HG03066 (cell line): ENCODE data around the gene DOCK4.

ENCODE experiments used
- ATAC-seq: cut with Tn5 transposase; IDR thresholded peaks from one replicate; pipeline ENCODE4 v1.9.1; 2021; ENCODE audit warnings: low read depth; ENCODE audit not compliant: unreplicated experiment

The DOCK4 gene

GRCh38 chr7:112162784-112163506 is 43.3 kb downstream of the DOCK4 start:
- ATAC-seq, result no peak

DNA sequence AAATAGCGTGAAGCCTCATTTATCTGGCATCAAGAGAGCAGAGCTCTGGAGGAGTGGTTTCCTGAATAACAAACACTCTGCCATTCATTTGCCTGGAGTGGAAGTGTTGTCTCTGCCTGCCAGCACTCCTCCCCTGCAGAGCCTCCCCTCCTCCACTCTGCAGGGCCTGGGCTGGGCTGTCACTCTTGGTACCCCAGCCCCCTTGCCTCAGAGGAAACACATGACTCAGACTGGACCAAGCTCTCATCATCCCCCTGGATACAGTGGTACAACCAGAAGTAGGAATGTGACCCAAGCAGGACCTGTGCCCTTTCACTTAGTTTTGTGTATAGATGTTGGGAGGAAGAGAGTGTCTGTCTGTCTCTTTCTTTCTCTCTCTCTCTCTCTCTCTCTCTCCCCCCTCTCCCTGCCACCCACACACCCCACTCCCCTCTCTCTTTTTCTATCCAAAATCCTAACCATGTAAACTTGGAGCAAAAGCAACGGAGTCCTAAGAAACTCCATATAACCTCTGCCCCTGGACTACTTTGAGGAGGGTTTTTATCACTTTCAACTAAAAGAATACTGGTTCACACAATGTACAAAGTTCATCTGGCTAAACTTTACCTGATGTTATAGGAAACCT is 43.9 kb downstream of the DOCK4 start:
- no peak for ATAC-seq

DNA sequence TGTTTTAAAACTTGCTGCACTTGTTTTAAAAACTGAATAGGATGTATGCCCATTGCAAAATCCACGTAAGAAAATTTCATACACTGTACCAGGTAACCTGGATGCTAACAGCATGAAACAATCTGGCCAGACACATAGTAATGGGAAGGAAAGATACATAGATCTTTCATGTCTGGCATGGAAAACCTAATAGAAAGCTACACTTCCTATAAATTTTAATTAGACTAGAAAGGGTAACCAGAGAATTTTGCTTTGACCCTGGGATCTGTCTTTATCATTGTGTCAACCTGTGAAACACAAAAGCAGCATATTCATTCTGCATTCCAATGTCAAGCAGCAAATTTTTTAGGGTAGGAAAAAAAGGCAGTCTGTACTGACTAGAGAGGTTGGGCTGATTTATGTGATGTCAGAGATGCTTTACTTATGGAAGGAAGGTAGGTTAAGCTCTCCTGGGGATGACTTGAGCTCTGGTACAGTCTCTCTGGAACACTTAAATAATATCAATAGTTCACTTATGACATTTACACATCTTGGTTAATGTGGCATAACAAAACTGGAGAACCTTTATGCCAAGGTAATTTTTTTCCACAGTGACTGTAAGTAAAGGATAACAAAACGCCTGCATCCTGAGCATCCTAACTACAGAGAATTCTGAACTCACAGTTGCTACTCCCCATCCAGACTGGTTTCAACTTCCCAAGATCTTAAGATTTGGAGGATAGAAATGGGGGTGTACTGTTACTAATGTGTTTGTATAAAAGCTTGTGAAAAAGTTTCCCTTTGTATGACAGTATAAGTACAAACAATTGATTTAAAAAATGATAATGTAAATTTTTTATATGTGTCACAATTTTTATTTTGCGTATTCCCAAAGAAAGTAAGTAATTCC is 44.7 kb downstream of the DOCK4 start:
- ATAC-seq, result no peak

DNA sequence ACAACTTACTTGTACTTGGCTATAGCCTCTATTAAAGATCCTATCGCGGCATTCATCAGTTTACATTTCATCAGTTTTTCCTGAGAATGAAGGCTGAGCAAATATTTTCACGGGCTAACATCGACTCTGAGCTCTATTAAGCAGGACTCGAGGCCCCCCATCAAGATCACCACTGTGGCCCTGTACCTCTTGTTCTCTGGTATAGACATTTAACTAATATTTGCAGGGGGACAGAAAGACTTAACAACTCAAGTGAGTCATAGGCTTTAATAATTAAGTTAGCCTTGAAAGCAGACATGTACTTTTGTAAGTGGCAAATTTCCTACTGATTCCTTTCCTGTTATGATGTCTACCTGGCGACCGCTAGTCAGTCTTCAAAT is 45.4 kb downstream of the DOCK4 start:
- no peak for ATAC-seq

- ATAC-seq, result no peak
Observed at GRCh38 chr7:112160130-112160770, 45.9 kb downstream of the DOCK4 start.

DNA sequence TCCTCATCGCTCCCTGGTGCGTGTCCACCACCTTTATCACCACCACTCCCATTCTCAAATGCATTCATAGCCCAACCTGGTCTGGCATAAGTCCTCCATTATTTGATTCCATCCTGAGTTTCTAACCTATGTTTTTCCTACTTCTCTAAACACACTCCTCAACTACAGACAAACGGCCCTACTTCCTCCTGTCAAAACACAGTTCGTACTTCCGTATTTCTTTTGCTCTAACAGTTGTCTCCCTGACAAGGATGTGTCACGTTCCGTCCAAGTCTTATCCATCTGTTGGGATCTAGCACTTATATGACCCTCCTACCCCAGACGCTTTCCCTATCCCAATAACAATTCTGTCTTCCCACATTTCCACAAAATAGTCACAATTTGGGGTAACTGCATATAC is 46.8 kb downstream of the DOCK4 start:
- no peak for ATAC-seq

DNA sequence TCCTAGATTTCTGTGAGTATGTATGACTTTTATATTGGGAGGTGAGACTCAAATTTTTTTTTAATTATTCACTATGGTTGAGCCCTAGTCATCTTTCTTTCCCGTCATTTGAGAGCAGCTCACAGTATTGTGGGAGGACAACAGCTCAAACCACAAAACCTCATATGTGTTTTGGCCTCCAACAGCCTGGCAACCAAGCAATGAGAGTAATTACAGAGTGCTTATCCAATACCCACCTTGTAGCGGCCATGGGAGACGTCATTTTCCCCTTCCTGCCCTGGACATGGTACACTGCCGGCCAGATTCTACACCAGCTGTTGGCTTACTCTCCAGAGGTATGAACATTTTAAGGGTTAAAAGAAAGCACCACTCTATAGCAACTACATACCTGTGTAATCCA is 49.1 kb downstream of the DOCK4 start:
- no peak for ATAC-seq

DNA sequence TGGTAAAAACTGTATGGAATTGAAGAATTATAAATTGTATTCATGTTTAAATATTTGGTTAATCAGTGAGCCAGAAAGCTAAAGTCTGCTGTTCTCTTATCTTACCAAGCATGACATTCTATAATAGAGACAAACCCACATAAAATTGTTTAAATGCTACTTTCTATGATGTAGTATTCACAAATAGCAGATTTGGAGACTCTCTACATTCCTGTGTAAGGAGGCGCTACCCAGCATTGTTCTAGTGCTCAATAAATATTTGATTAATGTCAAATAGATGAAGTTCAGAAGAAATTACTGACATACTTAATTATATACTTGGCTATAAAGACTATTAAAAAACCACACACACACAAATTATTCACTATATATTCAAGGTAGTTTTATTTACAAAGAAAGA is 49.8 kb downstream of the DOCK4 start:
- no peak for ATAC-seq

- no peak for ATAC-seq
Observed at GRCh38 chr7:112154690-112155089, 51.5 kb downstream of the DOCK4 start.

- no peak for ATAC-seq
Observed at GRCh38 chr7:112152186-112152585, 54.0 kb downstream of the DOCK4 start.

DNA sequence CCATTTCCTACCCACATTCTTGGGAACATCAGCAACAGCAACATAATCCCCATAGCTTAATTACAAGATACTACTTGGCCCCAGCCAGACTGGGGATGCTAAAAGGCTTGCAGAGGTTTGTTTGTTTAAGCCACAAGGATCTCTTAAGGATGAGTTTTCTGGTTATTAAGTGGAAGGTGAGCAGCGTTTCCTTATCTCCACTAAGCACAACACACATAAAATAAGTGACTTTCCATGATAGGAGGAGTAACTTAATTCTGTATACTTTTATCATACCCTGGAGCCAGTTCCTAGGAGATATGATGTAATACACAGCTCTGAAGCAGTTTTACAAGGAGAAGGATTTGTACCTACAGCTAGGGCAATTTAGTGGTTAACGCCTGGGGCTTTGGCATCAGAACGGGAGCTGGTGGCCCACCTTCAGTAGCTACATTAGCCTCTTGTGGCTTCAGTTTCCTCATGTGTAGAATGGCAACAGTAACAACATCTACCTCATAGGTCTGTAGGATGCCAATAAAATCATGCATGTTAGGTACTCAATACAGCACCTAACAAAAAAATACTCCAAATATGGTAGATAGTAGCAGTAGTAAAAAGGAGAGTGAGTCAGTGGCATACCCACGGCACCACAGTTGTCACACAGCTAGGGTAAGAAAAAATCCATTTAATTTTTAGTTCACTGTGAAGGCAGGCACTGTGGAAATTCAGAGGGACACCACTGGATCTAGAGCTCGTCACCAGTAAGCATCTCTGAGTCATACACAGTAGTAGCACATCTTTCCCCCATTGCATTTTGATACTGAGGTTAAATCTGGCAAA is 55.2 kb downstream of the DOCK4 start:
- no peak for ATAC-seq

DNA sequence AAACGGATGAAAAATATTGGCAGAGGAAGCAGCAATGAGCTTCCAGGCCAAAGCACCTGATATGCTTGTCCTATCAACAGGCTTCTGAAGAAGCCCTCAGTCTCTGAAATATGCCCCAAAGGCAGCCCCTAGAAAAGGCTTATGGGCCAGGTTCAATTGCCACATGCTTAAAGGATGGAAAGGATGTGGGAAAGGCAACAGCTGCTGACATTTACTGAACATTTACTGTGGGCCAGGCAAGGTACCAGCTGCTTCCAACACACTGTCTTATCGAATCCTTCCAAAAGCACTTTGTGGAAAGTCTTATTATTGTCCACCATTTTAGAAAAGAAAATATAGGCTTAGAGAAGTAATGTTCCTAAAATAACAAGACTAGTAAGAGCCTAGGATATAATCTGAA is 56.5 kb downstream of the DOCK4 start:
- no peak for ATAC-seq

- ATAC-seq, result no peak
Observed at GRCh38 chr7:112147793-112148361, 58.3 kb downstream of the DOCK4 start.

- no peak for ATAC-seq
Observed at GRCh38 chr7:112145206-112145605, 61.0 kb downstream of the DOCK4 start.

- ATAC-seq, result no peak
Observed at GRCh38 chr7:112144284-112145059, 61.7 kb downstream of the DOCK4 start.

- ATAC-seq, result no peak
Observed at GRCh38 chr7:112143582-112143981, 62.6 kb downstream of the DOCK4 start.

- no peak for ATAC-seq
Observed at GRCh38 chr7:112143136-112143535, 63.1 kb downstream of the DOCK4 start.

DNA sequence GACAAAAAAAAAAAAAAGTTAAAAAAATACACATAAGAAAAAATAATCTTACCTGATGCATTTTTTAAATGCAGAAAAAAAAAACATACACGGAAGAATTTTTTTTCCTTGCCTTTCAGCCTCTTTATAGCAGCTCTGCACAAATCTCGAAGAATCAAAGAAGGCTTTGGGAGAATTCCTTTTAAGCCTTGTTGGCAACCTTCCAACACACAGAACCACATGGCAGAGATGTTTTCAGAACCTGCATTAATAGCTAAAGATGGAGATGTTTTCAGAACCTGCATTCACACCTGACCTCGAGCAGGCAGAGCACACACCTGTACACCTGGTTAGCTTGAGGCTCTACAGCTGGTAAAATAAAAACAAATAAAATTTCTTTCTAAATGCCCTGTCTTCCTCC is 65.6 kb downstream of the DOCK4 start:
- ATAC-seq, result no peak

DNA sequence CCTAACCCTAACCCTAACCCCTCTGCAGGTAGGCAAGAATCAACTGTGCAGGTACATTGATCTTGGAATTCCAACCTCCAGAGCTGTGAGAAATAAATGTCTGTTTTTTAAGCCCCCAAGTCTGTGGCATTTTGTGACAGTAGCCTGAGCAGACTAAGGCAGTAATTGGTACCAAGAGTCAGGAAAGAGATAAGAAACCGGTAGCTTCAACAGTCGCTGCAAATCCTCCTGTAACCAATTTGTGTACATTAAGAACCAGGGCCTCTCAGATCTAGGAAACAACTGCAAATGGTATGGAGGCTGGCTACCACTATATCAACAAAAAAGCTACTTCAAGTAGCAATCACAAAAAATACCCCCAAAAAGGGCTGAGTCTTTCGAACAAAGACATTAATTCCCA is 67.3 kb downstream of the DOCK4 start:
- no peak for ATAC-seq
